ENCODE measurements around the gene CLIP3. TPM values are rescaled to one million over a fixed set of nuclear protein-coding genes. Genes with fewer than 3 reads are reported as not detected.

The CLIP3 gene
- total RNA-seq, 1 experiment from 2014 or later = 1.5 TPM

DNA sequence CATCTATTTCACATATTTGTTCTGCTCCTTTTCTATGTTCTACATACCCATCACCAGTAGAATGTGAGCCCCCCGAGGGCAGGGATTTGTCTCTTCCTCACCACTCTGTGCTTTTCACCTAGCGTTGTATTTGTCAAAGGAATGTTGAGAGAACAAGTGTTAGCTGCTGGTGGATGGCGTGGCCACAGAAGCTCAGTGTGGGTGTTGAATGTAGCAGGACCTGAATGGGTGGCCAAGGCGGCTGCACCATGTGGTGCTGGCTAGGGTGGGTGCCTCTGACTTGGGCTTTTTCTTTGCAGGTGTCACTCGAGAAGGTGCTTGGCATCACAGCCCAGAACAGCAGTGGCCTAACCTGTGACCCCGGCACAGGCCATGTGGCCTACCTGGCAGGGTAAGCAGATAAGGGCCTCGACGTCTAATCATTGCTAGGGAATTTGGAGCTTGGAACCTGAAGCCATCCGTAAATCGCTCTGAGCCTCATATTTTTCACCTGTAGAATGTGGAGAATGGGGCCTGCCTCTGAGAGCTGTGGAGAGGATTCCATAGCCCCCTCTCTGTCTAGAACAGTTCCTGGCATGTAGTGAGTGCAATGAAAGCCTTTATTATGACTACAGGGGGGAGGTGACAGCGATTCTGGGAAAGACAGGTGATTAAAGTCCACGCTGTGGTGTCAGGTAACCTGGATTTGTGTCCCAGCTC is 26.0 kb upstream of the CLIP3 start:
- Histone ChIP-seq H2AFZ (ENCODE audit: low read depth, low read length, poor library complexity, severe bottlenecking) (no peak overlapping the region), H3K9me3 (ENCODE audit: control insufficient read depth in 1 of 2, insufficient read depth in 1 of 2, low read depth in 1 of 2, low read length in 2 of 2) (no peaks in the 10 kb centered on the region), H3K4me2 (ENCODE audit: low read length) (no peak overlapping the region), H3K27me3 (ENCODE audit: insufficient read depth, low read length) (no peaks in the 10 kb centered on the region), H3K27ac (ENCODE audit: low read depth, low read length) (no peak overlapping the region), H3K9ac (ENCODE audit: low read length) (no peak overlapping the region), H3K4me1 (ENCODE audit: control insufficient read depth in 1 of 2, insufficient read depth in 2 of 2, low read length in 2 of 2) (peaks cover 11 to 25% of the 10 kb centered on the region in 2 experiments), H3K4me3 (replicated peaks in 1 of 2; ENCODE audit: low read depth in 1 of 2, low read length in 2 of 2) (no peak overlapping the region), H3K79me2 (ENCODE audit: insufficient read depth, low read length) (peaks cover 33% of the 10 kb centered on the region), H4K20me1 (ENCODE audit: insufficient read depth) (no peaks in the 10 kb centered on the region), H3K9me2 (ENCODE audit: insufficient read depth) (no peaks in the 10 kb centered on the region), H3K36me3 (ENCODE audit: control insufficient read depth in 1 of 2, insufficient read depth in 2 of 2, low read length in 2 of 2) (peaks cover 11 to 18% of the 10 kb centered on the region in 2 experiments; a peak in 3 of 4 replicates)
- ATAC-seq = no peak
- no TSS peak for BruUV-seq (replicated peaks)
- ChIA-PET POLR2A (no interaction called here), CTCF (interaction anchor here (0.9 to 1.0 kb wide), 2 partner anchors 57 to 69 kb away, joined by 3 read pairs; partner anchors contain the start of genes POLR2I and TBCB), RAD21 (ENCODE audit: low non-redundant PET in 1 of 2, low total read pairs in 2 of 2, uncharacterized antibody in 2 of 2, unreplicated experiment in 2 of 2) (no interaction called here)
- TF ChIP-seq FOSL1 (IDR thresholded peaks at IDR 0.05; ENCODE audit: low read depth) (no peak), YY1 (IDR thresholded peaks at IDR 0.05; ENCODE audit: extremely low read depth, insufficient replicate concordance, low read depth, low read length) (no peak), TCF7L2 (IDR thresholded peaks at IDR 0.05; ENCODE audit: borderline replicate concordance, extremely low read depth, insufficient read depth, insufficient read length) (no peak), EGR1 (IDR thresholded peaks at IDR 0.05; ENCODE audit: low read depth) (no peak), SP1 (IDR thresholded peaks at IDR 0.05; ENCODE audit: low read depth) (no peak), EZH2 (IDR thresholded peaks at IDR 0.05) (no peak), RAD21 (IDR thresholded peaks at IDR 0.05; ENCODE audit: low read depth) (no peak), MAX (IDR thresholded peaks at IDR 0.05) (no peak), ATF3 (IDR thresholded peaks at IDR 0.05) (no peak), POLR2A (IDR thresholded peaks at IDR 0.05; ENCODE audit: borderline replicate concordance, extremely low read depth, insufficient read depth, insufficient read length) (no peak), POLR2AphosphoS5 (IDR thresholded peaks at IDR 0.05; ENCODE audit: low read depth, low read length) (no peak), ELF1 (IDR thresholded peaks at IDR 0.05; ENCODE audit: borderline replicate concordance, low read depth) (no peak), CEBPB (IDR thresholded peaks at IDR 0.05; ENCODE audit: low read depth) (no peak), CBX3 (IDR thresholded peaks at IDR 0.05; ENCODE audit: low read depth) (no peak), SRF (IDR thresholded peaks at IDR 0.05; ENCODE audit: low read depth) (no peak), SIN3A (IDR thresholded peaks at IDR 0.05; ENCODE audit: low read depth) (no peak), JUND (IDR thresholded peaks at IDR 0.05) (no peak)
- no peak for DNase-seq (ENCODE audit: low read depth, low spot score)
- intact Hi-C loops (cut with micrococcal nuclease) = loop anchor here (10.0 kb wide), 1 partner anchor 174 kb away; no protein-coding TSS in a partner anchor

Data from HCT116 (cell line).